Stimulated activated CD8-positive, alpha-beta memory T cell treated with anti-CD3 and anti-CD28 coated beads, Interleukin-12 subunit alpha, Interleukin-12 subunit beta, amount 100 ng/mL, for 1 hour (primary cell): Measurements from ENCODE around the gene TSKS.

Experiments
- DNase-seq: peaks from one replicate; pipeline ENCODE4 v3.0.0-alpha.2; 2020; ENCODE audit warnings: low read depth

The TSKS gene

GRCh38 chr19:49713236-49713845, 49.8 kb downstream of the TSKS start:
- no peak for DNase-seq

- DNase-seq: no peak
Observed at GRCh38 chr19:49712397-49712859, 50.7 kb downstream of the TSKS start.

DNA sequence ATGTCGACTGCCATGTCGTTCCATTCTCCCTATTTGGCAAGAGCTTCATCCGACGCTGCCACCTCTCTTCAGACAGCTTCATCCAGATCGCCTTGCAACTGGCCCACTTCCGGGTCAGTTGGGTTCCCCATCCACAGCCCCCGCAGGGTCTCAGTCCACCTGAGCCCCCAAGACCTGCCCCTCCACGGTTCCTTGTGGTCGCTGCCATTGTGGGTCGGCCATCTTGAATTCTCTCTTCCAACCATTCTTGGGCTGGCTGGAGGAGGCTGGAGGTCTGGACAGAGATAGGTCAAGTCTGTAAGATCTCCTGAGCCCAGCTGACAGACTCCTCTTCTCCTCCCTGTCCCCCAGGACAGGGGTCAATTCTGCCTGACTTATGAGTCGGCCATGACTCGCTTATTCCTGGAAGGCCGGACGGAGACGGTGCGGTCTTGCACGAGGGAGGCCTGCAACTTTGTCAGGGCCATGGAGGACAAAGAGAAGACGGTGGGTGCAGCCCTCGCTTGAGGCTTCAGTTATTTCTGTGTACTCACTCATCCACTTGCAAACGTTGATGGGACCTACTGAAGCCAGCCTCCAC, 52.6 kb downstream of the TSKS start:
- no peak for DNase-seq

DNA sequence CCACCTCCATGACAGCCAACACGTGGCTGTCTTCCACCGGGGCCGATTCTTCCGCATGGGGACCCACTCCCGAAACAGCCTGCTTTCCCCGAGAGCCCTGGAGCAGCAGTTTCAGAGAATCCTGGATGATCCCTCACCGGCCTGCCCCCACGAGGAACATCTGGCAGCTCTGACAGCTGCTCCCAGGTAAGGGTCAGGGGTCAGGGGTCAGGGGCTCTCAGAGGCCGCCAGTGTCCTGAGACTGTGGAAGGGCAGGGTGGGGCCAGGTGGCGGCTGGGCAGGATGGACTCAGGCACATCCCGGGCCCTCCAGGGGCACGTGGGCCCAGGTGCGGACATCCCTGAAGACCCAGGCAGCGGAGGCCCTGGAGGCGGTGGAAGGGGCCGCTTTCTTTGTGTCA, 57.2 kb downstream of the TSKS start:
- DNase-seq: no peak

- DNase-seq: no peak
Observed at GRCh38 chr19:49704888-49705642, 58.0 kb downstream of the TSKS start.

- no peak for DNase-seq
Observed at GRCh38 chr19:49701271-49701786, 61.8 kb downstream of the TSKS start.

- DNase-seq: no peak
Observed at GRCh38 chr19:49700563-49700962, 62.5 kb downstream of the TSKS start.

- DNase-seq: no peak
Observed at GRCh38 chr19:49699364-49699763, 63.7 kb downstream of the TSKS start.

GRCh38 chr19:49696865-49697264, 66.2 kb downstream of the TSKS start:
- no peak for DNase-seq

- no peak for DNase-seq
Observed at GRCh38 chr19:49696115-49696514, 67.0 kb downstream of the TSKS start.

DNA sequence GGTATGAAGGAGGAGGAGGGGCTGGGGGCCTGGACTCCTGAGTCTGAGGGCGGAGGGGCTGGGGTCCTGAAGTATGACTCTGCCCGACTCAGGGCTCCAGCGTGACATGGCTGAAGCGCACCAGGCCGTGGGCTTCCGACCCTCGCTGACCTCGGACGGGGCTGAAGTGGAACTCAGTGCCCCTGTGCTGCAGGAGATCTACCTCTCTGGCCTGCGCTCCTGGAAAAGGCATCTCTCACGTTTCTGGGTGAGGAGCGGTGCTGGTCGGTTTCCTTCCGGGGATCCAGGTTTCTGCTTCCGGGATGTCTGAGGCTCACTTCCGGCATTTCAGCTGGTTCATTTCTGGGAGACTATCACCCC, 71.0 kb downstream of the TSKS start:
- DNase-seq: no peak

- no peak for DNase-seq
Observed at GRCh38 chr19:49691243-49692146, 71.6 kb downstream of the TSKS start.

DNA sequence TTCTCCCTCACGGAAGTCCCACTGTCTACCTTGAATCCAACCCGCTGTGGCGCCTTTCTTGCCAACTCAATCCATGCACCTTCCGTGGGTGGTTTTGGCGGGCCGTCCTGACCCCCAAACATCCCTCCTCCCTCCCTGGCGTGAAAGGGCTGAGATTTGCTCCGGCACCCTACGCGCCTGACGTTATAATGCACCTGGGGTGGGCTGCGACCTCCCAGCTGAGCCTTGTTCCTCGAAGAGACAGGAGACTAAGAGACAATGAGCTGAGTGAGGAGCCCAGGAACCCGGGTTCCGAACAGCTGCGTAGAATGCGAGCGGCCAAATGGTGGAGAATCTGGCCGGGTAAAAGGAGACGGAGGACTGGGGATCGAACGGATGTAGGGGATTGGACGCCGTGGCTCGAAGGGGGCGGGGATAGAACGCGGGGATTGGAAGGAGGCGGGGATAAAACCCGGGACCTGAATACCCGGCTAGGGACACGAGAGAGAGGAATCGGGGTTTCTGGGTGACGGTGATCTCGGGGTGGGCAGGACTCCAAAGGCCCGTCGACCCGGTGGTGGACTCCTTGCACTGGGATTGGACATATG, 72.4 kb downstream of the TSKS start, which contains the start of gene CPT1C:
TSS of gene CPT1C (plus strand) at position 461 of the 587 bp plus-strand sequence. CDS start 1,137 bp downstream, outside the sequence.
- peak; percentile 25 for DNase-seq

- no peak for DNase-seq
Observed at GRCh38 chr19:49690079-49690655, 72.9 kb downstream of the TSKS start.
